Activated gamma-delta T cell (primary cell): ENCODE measurements around the gene ZNF653.
A peak's percentile ranks its signal among the peaks of the same experiment; 100 is the strongest.
"Not testable (repeated sequence)": the region's sequence is repeated elsewhere in the genome, so short reads cannot be mapped to it uniquely, and the experiment has no call there.

Experiments
- DNase-seq: peaks from one replicate; lab custom pipeline; 2025; lab: John Stamatoyannopoulos, UW

ZNF653 gene

GRCh38 chr19:11456659-11457058 is 49.0 kb downstream of the ZNF653 start:
- DNase-seq: no peak

DNA sequence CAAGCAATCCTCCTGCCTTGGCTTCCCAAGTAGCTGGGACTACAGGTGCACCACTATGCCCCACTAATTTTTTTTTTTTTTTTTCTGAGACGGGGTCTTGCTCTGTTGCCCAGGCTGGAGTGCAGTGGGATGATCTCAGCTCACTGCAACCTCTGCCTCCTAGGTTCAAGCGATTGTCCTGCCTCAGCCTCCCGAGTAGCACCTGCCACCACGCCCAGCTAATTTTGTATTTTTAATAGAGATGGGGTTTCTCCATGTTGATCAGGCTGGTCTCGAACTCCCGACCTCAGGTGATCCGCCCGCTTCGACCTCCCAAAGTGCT is 50.4 kb downstream of the ZNF653 start:
- not testable (repeated sequence) for DNase-seq

DNA sequence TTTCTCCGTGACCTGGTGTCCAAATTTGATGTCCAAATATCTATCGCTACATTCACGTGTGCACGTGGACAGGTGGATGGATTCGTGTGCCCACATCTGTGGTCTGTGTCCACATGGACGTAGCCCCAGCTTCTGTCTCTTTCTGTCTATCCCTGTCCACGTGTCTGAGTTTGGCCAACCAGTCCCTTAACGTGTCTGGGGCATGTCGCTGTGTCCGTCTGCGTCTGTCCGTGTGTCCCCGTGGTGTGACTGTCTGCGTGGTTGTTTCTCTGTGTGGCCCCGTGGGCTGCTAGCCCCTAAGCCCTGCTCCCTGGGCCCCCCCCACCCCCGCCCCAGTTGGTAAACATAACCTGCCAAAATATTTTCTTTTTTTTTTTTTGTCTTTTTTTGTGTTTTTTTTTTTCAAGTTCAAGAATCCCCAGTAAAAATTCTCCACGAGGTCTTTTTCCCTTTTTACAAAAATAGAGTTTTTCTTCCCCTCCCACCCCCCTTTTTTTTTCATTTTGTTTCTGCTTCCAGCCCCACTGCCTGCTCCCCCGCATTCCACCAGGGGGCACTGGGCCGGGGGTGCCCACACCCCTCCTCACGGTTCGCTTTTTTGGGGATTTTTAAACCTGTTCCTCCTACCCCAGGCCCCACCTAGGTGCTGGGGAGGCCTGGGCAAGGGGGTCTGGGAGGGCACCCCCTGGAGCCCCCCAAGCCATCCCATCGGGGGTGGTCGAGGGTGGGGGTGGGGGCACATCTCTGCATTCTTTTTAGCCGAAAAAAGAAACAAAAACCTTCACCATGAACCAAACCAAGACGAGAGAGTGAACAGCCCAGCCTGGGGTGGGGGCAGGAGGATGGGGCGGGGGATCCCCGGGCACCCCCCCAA is 51.9 kb downstream of the ZNF653 start:
- no peak for DNase-seq

DNA sequence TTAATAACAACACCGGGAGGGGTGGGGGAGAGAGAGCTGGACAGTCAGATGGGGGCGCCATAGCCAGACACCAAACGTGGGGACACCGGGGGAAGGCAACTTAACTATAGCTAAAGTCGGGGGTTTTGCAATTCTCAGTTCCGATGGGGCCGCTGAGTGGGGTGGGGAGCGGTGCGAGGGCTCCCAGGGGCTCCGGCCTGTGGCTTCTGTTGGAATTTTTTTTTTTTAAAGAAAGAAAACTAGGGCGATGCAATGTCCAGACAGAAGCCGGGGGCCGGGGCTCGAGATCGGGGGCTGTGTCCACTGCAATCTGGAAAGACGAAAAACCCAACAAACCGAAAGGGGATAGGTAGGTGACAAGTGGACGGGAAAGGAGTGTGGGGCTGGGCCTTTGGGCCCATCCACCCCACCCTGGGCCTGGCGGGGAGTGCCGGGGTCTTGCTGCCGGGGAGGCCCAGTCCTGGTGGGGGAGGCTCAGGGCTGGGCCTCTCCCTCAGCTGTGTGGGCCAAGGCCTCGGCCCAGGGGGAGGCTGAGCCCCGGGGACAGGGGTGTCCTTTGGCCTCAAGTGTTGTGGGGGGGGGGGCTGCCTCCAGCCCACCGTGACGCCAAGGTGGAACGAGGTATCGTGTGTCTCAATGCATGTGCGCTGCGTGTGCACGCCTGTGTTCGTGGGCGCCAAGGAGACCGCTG is 52.9 kb downstream of the ZNF653 start:
- DNase-seq: no peak

DNA sequence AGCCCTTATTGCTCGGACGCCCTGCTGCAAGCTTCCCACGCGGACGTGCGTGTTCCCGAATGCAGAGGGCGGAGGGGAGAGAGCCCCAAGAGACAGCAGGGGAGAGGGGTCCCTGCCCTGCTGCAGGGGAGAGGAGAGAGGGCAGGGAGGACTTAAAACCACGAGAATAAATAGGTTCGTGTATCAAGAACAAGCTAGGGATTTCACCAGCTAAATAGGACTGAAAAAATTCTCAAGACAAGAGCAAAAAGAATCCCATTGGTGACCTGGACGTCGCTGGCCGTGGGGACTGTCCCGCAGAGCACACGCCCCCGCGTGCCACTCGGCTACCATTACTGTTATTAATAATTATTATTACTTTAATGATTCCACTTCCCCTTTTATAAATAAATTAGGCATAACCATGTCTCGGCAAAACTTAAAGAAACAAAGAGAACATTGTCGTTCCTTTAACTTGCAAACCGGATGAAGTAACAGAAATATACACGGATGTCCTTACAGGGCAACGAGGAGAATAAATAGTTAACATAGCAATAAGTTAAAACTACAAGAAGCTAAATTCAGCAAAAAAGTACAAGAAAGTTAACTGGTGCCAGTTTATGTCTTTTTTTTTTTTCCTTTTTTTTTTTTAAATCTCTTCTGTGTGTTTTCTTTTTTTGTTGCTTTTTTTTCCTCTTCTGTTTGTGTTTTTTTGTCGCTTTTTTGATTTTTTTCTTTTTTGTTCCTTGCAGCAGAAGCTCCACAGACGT is 53.6 kb downstream of the ZNF653 start:
- DNase-seq: no peak

DNA sequence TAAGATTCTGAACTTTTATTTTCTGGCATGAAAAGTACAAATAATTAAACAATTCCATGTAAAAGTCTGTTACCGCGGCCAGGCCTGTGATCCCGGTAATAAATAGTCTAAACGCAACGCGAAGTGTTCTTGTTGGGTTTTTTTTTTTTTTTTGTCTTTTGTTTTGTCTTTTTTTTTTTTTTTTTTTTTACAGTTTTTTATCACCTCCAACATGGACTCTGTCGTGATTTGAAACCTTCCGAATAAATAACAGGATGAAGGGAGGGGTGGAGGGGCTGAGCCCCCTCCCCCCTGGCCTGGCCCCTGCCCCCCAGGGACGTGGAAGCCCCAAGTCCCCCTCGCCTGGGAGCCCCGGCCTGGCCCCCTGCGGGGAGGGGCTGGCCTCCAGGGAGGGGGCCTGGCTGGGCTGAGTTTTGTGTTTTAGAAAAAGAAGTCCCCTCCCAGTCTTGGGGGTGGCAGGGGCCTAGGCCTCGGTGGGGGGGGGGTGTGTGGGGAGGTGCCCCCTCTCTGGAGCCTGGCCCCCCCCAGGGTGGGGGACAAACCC is 54.2 kb downstream of the ZNF653 start:
- no peak for DNase-seq

- no peak for DNase-seq
Observed at GRCh38 chr19:11450570-11451326, 54.9 kb downstream of the ZNF653 start.

DNA sequence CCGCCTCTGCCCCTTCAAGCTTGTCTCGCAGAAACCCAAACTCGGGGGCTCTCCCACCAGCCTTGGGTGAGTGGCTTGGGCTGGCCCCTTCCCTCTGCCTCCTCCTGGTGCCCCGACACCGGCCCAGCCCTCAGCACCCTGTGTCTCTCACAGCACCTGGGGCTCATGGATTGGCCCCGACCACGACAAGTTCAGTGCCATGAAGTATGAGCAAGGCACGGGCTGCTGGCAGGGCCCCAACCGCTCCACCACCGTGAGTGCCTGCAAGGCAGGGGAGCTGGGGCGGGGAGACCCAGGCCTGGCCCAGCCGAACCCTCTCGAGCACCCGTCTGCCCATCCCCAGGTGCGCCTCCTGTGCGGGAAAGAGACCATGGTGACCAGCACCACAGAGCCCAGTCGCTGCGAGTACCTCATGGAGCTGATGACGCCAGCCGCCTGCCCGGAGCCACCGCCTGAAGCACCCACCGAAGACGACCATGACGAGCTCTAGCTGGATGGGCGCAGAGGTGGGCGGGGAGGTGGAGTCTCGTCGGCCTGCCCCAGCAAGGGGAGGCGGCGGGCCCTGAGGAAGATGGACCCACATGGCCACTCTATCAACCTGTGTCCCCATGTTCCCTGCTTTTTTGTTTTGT is 56.6 kb downstream of the ZNF653 start:
- DNase-seq: no peak

DNA sequence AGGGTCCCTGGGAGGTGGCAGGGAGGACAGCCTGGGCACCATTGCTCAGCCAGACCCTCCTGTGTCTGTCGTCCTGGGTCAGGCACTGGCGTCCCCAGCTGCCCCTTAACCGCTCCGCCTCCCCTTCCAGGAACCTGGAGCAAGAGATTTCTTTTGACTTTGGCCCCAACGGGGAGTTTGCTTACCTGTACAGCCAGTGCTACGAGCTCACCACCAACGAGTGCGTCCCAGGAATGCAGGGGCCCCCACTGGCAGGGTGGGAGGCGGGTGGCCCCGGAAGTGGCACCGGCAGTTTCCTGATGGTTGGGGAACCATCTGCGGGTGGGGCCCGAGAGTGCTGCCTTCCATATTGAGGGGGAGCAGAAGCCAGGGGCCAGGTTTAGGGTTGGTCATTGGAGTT is 57.2 kb downstream of the ZNF653 start:
- DNase-seq: no peak

- DNase-seq: no peak
Observed at GRCh38 chr19:11447347-11448262, 58.0 kb downstream of the ZNF653 start.

DNA sequence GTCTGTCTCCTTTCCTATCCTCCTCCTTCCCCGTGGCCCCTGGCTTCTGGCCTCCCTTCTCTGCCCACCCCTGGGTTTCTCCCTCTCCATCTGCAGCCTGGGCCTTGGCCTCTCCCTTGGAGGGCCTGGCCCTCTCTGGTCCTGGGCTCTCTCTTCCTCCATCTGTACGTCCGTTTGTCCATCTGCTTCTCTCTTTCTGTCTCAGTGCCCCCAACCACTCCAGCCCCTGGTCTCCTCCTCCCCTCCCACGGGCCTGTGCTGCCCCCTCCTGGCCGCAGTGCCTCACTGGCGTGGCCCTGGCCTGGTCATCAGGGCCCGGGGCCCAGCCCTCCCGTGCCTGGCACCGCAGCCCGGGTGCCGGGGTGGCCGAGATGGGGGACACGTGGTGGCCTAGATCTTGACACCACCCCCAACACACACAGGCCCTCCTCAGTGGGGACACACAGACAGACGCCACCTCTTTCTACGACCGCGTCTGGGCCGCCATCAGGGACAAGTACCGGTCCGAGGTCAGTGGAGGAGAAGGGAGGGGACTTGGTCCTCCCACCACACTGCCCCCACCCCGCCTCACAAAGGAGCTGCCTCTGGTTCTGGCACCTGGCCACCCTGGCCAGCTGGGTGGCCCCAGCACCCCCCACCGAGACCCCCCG is 58.9 kb downstream of the ZNF653 start:
- no peak for DNase-seq

DNA sequence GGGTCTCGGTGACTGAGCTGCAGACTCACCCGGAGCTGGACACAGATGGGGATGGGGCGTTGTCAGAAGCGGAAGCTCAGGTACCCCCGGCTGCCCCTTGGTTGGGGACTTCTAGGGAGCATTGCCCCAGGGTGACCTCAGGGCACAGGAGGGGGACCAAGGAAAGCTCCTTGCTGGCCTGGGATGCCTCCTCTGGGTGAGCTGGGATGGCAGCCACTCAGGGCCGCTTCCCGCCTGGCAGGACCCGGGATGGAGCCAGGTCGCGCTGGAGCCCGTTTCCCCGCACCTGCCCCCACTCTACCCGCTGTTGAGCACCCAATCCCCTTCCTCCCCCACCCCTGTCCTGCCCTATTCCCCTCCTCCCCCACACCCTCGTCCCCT is 59.4 kb downstream of the ZNF653 start:
- DNase-seq: no peak

GRCh38 chr19:11445141-11445540 is 60.5 kb downstream of the ZNF653 start:
- DNase-seq: no peak

DNA sequence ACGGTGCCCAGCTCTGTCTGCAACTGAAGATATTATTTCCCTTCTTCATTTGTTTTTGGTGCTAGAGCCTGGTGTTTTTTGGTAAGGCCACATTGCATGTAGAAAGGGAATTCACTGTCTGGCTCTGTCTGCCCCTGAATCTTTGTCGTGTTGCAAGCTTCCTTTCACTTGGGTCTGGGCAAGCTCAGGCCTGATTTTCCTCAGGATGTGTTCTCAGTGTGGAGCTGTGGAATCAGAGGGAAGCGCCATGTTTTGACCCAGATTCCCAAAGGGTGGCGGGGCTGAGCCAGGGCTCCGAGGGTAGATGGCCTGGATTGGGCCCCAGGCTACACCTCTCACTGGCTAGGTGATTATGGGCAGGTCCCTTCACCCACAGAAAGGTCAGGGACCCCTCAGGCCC is 61.6 kb downstream of the ZNF653 start:
- DNase-seq: no peak

DNA sequence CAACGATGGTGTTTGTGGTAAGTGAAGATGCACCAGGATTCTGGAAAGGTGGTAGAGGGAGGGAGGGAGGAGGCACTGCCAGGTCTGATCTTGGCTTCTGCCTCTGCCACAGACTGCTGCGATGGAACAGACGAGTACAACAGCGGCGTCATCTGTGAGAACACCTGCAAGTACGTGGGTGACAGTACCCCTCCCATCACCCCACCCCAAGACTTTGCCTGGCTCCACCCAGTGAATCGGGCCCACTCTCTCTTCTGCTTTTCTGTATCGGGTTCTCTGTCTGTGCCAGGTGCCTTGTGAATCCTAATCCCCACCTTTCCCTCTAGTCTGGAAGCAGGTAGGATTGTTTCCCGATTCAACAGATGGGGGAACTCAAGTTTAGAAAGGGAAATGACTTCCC is 67.7 kb downstream of the ZNF653 start:
- DNase-seq: no peak

DNA sequence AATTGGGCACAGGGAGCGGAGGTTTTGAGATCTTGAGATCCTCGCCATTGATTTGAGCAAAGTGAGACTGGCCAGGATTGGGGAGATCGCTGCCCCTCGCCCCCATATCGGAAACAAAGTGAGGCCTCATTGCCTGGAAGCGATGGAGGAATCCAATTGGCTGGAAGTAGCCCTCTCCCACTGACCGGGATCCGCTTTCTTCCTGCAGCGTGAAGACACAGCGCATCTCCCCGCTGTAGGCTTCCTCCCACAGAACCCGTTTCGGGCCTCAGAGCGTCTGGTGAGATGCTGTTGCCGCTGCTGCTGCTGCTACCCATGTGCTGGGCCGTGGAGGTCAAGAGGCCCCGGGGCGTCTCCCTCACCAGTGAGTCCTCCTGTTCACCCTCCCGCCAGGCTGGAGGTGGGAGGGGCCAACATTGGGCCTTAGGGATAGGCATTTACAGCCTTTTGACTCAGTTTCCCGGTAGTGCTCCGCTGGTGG is 69.8 kb downstream of the ZNF653 start:
- DNase-seq: no peak

GRCh38 chr19:11435057-11435832 is 70.4 kb downstream of the ZNF653 start, which contains the start of the genes ODAD3 and PRKCSH:
ODAD3 (minus strand) TSS chr19:11435121; CDS start chr19:11435016, 105 bp downstream.
PRKCSH (plus strand) TSS chr19:11435635; CDS start chr19:11436118, 483 bp downstream.
- peak; percentile 84 for DNase-seq

GRCh38 chr19:11434703-11435056 is 71.0 kb downstream of the ZNF653 start:
- no peak for DNase-seq

GRCh38 chr19:11433526-11433925 is 72.1 kb downstream of the ZNF653 start:
- DNase-seq: not testable (repeated sequence)
